ENCODE results near the gene RAPGEF3. TPM values are rescaled to one million over a fixed set of nuclear protein-coding genes. Genes with fewer than 3 reads are reported as not detected.
A peak's percentile ranks its signal among the peaks of the same experiment; 100 is the strongest.

Gene RAPGEF3
- total and polyA plus RNA-seq, 2 of the 8 experiments (the other 6 are each of a cell fraction or from before 2014, with no cell fraction given) = 5.0 to 9.4 TPM

DNA sequence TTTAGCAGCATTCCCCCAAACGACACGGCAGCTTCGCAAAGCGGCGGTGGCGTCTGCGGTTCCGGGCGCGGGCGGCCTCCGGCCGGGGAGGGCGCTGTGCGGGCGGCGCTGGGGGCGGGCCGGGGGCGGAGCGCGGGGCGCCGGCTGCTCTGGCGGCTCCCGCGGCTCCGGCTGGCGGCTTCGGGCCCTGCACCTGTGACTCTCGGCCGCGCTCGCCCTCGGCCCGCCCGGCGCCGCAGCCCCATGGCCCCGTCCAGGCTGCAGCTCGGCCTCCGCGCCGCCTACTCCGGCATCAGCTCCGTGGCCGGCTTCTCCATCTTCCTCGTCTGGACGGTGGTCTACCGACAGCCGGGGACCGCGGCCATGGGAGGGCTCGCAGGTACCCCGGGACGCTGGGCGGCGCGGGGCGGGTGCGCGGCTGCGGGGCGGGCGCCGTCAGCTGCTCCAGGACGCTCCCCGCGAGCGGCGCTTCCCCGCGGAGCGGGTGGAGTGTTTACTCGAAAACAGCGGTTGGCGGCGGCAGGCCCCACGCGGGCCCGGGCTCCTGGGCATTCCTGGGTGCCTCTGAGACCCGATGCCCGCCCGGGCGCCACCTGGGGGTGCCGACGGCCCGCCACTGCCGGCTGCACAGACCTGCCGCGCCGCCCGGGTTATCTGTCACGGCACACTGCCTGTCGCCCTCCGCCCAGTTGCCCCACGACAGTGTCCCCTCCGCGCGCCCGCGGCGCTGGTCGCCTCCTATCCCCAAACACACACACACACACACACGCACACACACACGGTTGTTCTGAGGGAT is 14.6 kb upstream of the RAPGEF3 start, which contains the start of gene SLC48A1 (continued):
- no peak for TF ChIP-seq TAF7 (optimal IDR thresholded peaks at IDR 0.05; ENCODE audit: borderline replicate concordance, low read depth, low read length)
- TF ChIP-seq HDAC2 (IDR thresholded peaks at IDR 0.05; ENCODE audit: borderline replicate concordance in 1 of 2, low read depth in 2 of 2, low read length in 2 of 2) = no peak
- no peak for TF ChIP-seq GTF2F1 (IDR thresholded peaks at IDR 0.05; ENCODE audit: borderline replicate concordance, low read depth, low read length)
- no peak for TF ChIP-seq BACH1 (IDR thresholded peaks at IDR 0.05; ENCODE audit: low read length)
- TF ChIP-seq YY1 (IDR thresholded peaks at IDR 0.05; ENCODE audit: low read depth, low read length) = no peak
- TF ChIP-seq CREB1 (IDR thresholded peaks at IDR 0.05) = no peak
- no peak for TF ChIP-seq EGR1 (IDR thresholded peaks at IDR 0.05; ENCODE audit: borderline replicate concordance, low read depth, low read length)
- 0 out of 2 replicates have a peak, but pooled peaks have one; percentile 9 for TF ChIP-seq TEAD4 (IDR thresholded peaks at IDR 0.05; ENCODE audit: low read depth, low read length)
- no peak for TF ChIP-seq TCF12 (IDR thresholded peaks at IDR 0.05; ENCODE audit: low read depth, low read length)
- 0 out of 4 replicates have a peak, but pooled peaks of 1 of the 2 experiments have one; percentile 2 for TF ChIP-seq RAD21 (IDR thresholded peaks at IDR 0.05 in 1 of 2, conservative IDR thresholded peaks at IDR 0.05 in 1 of 2; ENCODE audit: low read depth in 2 of 2, low read length in 2 of 2)
- TF ChIP-seq NANOG (IDR thresholded peaks at IDR 0.05; ENCODE audit: insufficient read depth, low read depth, low read length, poor library complexity, severe bottlenecking) = no peak
- TF ChIP-seq KDM4A (IDR thresholded peaks at IDR 0.05; ENCODE audit: low read depth, low read length, severe bottlenecking) = peak; percentile 88
- no peak for TF ChIP-seq CEBPB (IDR thresholded peaks at IDR 0.05; ENCODE audit: low read depth, low read length)

Measured in H1 (cell line).